ENCODE data around the gene PFN1.

The PFN1 gene

DNA sequence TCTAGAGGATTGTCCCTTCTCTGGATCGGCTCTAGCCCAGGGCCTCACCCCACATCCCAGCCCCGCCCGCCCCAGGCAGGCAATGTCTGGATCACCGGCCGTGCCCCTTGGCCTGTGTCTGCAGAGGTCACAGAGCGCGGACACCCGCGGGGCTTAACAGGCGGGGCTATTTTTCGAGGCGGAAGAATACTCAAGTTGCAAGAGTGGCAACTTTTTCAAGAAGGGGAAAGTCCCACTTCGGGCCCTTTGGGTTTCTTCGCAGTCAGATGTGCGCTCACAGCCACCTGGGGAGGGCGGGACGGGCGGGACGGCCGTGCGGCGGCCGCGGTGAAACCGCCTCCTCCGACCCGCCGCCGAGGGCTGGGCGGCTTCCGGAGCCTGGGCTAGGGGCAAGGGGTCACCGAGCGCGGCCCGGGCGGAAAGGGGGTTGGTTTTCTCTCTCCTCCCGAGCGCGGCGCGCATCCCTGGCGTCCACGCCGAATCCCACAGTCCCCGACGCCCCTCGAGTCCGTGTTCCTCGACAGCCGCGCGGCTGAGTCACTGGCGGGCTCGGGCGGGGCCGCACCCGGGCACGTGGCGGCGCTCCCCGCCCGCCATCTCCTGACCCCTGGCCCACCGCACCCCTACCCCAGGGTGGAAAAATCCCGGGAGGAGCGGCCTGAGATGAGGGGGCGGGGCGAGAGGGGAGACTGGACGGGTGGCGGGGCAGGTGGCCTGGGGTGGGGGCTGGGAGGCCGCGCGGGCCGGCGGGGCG is 1.2 kb upstream of the PFN1 start:
- Histone ChIP-seq H3K4me3 (ENCODE audit: low read length) (peak overlapping the region; percentile 93), H3K4me2 (ENCODE audit: low read length) (peak overlapping the region; percentile 94), H3K27ac (ENCODE audit: low read depth, low read length) (peak overlapping the region; percentile 99), H4K20me1 (ENCODE audit: control insufficient read depth, insufficient read depth, low read depth, low read length) (peaks cover 13% of the 10 kb centered on the region; the same call in 1 of the 2 replicates), H3K9me3 (ENCODE audit: control insufficient read depth, insufficient read depth, low read length) (no peaks in the 10 kb centered on the region), H3F3A (ENCODE audit: control insufficient read depth, insufficient read depth) (peaks cover 37% of the 10 kb centered on the region), H3K9me2 (replicated peaks; ENCODE audit: control insufficient read depth, low read length) (no peaks in the 10 kb centered on the region), H3K79me2 (ENCODE audit: control insufficient read depth, low read length) (peaks cover 49% of the 10 kb centered on the region), H3K4me1 (ENCODE audit: control insufficient read depth, low read length) (peaks cover 46% of the 10 kb centered on the region), H3K27me3 (ENCODE audit: control insufficient read depth, low read length) (no peaks in the 10 kb centered on the region), H3K36me3 (ENCODE audit: control insufficient read depth, low read length) (peaks cover 40% of the 10 kb centered on the region)
- TF ChIP-seq, protein P1, sequence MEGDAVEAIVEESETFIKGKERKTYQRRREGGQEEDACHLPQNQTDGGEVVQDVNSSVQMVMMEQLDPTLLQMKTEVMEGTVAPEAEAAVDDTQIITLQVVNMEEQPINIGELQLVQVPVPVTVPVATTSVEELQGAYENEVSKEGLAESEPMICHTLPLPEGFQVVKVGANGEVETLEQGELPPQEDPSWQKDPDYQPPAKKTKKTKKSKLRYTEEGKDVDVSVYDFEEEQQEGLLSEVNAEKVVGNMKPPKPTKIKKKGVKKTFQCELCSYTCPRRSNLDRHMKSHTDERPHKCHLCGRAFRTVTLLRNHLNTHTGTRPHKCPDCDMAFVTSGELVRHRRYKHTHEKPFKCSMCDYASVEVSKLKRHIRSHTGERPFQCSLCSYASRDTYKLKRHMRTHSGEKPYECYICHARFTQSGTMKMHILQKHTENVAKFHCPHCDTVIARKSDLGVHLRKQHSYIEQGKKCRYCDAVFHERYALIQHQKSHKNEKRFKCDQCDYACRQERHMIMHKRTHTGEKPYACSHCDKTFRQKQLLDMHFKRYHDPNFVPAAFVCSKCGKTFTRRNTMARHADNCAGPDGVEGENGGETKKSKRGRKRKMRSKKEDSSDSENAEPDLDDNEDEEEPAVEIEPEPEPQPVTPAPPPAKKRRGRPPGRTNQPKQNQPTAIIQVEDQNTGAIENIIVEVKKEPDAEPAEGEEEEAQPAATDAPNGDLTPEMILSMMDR (IDR thresholded peaks at IDR 0.05; ENCODE audit: low read depth, low read length, poor library complexity, severe bottlenecking): no peak
- TF ChIP-seq EZH2phosphoT487 (IDR thresholded peaks at IDR 0.05; ENCODE audit: borderline replicate concordance, low read length): no peak

DNA sequence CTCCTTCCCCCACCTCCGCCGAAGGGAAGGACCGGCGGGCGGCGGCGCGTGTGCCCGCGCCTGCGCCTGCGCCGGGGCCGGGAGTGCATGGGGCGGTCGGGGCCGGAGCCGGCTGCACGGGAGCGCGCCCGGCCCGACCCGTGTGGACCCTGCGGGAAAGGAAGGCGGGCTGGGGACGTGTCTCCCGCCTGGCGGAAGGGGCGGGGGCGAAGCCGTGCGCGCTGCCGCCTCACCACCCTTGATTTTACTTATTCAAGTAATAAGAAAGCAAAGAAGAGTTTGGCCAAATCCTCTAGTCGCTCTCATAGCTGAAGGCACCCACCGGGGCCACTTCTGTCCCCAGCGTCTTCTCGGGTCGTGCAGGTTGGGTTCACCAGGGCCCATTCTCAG is 596 bp upstream of the PFN1 start:
- Histone ChIP-seq H4K20me1 (ENCODE audit: control insufficient read depth, insufficient read depth, low read depth, low read length) (peaks cover 13% of the 10 kb centered on the region; the same call in 1 of the 2 replicates), H3K4me2 (ENCODE audit: low read length) (peak overlapping the region; percentile 94), H3K4me3 (ENCODE audit: low read length) (peak overlapping the region; percentile 93), H3F3A (ENCODE audit: control insufficient read depth, insufficient read depth) (peaks cover 43% of the 10 kb centered on the region), H3K9me2 (replicated peaks; ENCODE audit: control insufficient read depth, low read length) (no peaks in the 10 kb centered on the region), H3K36me3 (ENCODE audit: control insufficient read depth, low read length) (peaks cover 45% of the 10 kb centered on the region), H3K27me3 (ENCODE audit: control insufficient read depth, low read length) (no peaks in the 10 kb centered on the region), H3K9me3 (ENCODE audit: control insufficient read depth, insufficient read depth, low read length) (no peaks in the 10 kb centered on the region), H3K27ac (ENCODE audit: low read depth, low read length) (peak overlapping the region; percentile 99), H3K4me1 (ENCODE audit: control insufficient read depth, low read length) (peaks cover 52% of the 10 kb centered on the region), H3K79me2 (ENCODE audit: control insufficient read depth, low read length) (peaks cover 55% of the 10 kb centered on the region)
- no peak for TF ChIP-seq EZH2phosphoT487 (IDR thresholded peaks at IDR 0.05; ENCODE audit: borderline replicate concordance, low read length)
- TF ChIP-seq, protein P1 (IDR thresholded peaks at IDR 0.05; ENCODE audit: low read depth, low read length, poor library complexity, severe bottlenecking): no peak

DNA sequence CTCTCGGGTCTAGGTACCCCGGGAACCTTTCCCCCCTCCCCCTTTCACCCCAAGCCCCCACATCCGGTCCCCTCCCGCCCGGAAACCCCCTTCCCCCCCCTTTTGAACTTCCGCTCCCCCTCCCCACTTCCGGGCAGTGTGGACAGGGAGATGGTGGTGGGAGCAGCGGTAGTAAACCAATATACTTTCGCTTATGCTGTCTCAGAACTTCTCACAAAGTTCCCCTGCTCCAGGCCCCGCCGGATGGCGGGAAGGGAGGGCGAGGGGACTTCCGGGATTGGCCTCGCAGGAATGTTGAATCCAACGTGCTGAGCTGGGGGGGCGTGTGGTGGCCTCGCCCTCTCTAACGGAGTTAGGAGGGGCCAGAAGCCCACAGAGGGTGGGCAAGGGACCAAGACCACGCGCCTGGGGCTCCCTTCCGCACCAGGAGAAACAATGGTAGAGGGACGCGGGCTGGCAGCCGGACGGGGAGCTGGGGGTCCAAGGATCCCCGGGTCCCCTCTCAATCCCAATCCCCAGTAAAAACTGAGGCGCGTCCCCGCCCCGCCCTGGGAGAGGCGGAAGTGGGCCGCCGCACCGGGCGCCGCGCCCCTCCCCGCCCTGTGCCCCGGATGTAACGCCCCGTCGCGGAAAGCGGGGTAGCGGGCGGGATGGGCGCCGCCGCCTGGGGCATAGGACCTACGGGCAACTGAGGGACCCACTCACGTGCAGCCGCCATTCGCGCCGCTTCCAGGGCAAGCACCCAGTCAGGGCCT is 742 bp downstream of the PFN1 start:
- Histone ChIP-seq H3K36me3 (ENCODE audit: control insufficient read depth, low read length) (peaks cover 58% of the 10 kb centered on the region), H3F3A (ENCODE audit: control insufficient read depth, insufficient read depth) (peaks cover 53% of the 10 kb centered on the region), H3K9me2 (replicated peaks; ENCODE audit: control insufficient read depth, low read length) (no peaks in the 10 kb centered on the region), H3K4me2 (ENCODE audit: low read length) (peak overlapping the region; percentile 94), H4K20me1 (ENCODE audit: control insufficient read depth, insufficient read depth, low read depth, low read length) (peaks cover 13% of the 10 kb centered on the region; the same call in 1 of the 2 replicates), H3K27ac (ENCODE audit: low read depth, low read length) (peak overlapping the region; percentile 99), H3K4me3 (ENCODE audit: low read length) (peak overlapping the region; percentile 93), H3K9me3 (ENCODE audit: control insufficient read depth, insufficient read depth, low read length) (no peaks in the 10 kb centered on the region), H3K4me1 (ENCODE audit: control insufficient read depth, low read length) (peaks cover 65% of the 10 kb centered on the region), H3K79me2 (ENCODE audit: control insufficient read depth, low read length) (peaks cover 68% of the 10 kb centered on the region), H3K27me3 (ENCODE audit: control insufficient read depth, low read length) (no peaks in the 10 kb centered on the region)
- TF ChIP-seq EZH2phosphoT487 (IDR thresholded peaks at IDR 0.05; ENCODE audit: borderline replicate concordance, low read length): no peak

Data from DOHH2 (cell line).